ENCODE results near the gene FUOM.
"Not testable (repeated sequence)": the region's sequence is repeated elsewhere in the genome, so short reads cannot be mapped to it uniquely, and the experiment has no call there.

The FUOM gene

GRCh38 chr10:133328358-133329343 lies 29.2 kb downstream of the FUOM start:
- DNase-seq (ENCODE audit: low read depth): no peak

DNA sequence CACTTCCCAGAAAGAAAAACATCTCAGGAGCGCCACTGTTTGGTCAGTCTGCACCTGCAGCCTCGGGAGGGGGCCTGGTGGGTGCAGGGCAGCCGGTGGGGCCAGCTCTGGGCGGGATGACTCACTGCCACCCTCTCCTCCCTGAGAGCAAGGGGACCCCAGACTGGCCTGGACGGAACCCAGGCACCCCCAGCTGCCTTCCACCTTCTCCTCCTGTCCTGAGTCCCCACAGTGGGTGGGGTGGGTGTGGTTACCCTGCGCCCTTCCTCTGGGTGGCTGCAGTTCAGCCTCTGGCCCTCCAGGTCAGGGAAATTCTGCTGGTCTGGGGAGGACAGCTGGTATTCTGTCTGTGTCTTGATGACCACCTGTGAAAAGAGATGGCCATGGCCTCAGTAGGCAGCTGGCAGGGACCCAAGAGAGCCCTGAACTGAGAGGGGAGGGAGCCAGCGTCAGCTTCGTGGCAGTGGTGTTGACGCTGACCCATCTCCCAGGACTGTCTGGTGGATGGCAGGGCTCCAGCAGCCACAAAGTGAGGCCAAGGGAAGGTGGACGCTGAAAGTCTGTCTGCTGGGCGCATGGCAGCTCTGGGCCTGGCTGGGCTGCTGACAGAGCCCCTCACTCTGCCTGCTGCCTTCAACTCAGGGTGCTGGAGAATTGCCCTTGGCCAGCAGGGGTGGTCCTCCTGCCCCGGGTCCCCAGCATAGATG lies 30.0 kb downstream of the FUOM start:
- DNase-seq (ENCODE audit: low read depth): no peak

DNA sequence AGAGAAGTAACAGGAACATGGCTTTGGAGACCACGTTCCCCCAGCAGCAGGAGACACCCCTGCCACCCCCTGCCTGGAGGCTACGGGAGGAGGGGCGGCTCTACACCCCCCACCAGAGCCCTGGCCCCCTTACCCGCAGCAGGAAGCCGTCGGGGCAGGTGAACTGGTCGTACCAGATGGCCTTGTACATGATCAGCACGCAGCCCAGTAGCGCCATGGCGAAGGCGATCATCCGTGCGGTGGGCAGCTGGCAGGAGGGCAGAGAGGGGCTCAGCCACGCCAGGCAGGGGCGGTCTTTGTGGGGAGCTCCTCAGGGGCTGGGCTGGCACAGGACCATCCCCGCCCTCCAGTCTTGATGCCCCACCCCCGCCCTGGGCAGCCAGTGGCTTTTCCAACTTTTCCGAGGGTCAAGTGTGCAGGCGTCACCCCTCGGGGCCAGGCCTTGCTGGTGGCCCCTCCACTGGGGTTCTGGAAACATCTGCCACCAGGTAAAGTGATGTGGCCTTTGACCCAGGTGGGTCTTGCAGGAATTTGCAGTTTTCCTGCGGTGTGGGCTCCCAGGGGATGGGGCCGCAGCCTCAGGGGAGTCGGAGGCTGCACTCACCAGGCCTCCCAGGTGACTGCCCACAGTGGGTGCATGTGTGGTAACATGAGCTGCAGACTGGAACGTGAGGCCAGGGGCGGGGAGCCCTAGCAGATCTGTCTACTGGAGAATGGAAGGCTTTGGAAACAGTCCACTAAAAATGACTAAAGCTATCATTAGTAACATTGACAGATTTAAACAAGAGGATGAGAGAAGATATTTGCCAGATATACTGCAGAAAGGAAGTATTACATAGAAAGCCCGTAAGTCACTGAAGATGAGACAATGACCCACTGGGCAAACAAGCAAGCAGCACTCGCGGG lies 30.8 kb downstream of the FUOM start:
- no peak for DNase-seq (ENCODE audit: low read depth)

- DNase-seq (ENCODE audit: low read depth): no peak
Measured at GRCh38 chr10:133326223-133326551, 31.6 kb downstream of the FUOM start.

DNA sequence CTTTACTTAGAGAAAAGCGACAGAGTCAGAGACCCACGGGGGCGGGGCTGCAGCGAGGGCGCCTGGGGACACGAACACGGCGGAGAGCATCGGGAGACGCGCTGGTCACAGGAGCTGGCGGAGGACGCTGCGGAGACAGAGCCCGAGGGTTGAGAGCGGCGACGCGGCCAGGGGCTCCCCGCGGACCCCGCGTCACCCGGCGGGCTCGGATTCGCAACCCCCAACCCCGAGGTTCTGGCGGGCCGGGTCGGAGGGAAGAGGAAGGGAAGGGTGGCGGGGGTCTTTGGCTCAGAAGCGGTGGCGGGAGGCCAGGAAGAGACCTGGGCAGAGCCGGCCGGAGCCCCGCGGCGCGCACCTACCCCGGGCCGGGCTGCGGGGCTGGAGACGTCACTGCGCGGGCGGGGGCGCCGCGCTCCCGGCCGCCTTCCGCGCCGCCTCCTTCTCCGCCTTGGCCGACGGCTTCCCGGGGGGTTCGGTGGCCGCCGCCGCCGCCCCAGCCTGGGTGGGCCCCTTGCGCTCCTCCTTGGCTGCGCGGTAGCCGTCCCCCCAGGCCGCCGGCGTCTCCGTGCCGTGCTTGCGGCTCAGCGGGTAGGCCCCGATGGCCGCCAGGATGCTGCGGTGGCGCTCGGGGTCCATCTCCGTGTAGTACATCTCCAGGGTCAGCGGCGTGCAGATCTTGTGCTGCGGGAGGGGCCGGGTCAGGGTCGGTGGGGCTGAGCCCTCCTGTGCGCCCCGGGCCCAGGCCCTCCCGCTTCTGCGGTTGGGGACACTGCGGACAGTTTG lies 32.2 kb downstream of the FUOM start:
- no peak for DNase-seq (ENCODE audit: low read depth)

GRCh38 chr10:133324857-133325260 lies 33.0 kb downstream of the FUOM start:
- no peak for DNase-seq (ENCODE audit: low read depth)

DNA sequence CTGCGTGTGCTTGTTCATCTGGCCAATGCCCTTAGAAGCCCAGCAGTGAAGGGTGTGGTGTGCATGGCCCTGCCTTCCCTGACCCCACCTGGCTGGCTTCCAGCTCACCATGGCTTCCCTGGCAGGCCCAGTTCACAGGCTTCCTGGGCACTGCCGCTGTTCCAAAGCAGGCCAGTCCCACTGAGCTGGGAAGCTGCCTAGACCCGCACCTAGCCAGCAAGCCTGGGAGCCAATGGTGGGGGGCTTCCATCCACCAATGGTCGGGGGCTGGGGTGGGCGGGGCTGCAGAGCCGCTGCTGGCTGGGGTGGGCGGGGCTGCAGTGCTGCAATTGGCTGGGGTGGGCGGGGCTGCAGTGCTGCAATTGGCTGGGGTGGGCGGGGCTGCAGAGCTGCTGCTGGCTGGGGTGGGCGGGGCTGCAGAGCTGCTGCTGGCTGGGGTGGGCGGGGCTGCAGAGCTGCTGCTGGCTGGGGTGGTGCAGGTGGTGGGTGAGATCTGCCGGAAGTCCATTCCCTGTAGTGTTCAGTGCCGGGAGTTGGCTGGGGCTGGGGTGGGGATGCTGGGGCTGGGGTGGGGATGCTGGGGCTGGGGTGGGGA lies 33.5 kb downstream of the FUOM start:
- DNase-seq (ENCODE audit: low read depth): peak; percentile 22

GRCh38 chr10:133322064-133322709 lies 35.6 kb downstream of the FUOM start:
- not testable (repeated sequence) for DNase-seq (ENCODE audit: low read depth)

DNA sequence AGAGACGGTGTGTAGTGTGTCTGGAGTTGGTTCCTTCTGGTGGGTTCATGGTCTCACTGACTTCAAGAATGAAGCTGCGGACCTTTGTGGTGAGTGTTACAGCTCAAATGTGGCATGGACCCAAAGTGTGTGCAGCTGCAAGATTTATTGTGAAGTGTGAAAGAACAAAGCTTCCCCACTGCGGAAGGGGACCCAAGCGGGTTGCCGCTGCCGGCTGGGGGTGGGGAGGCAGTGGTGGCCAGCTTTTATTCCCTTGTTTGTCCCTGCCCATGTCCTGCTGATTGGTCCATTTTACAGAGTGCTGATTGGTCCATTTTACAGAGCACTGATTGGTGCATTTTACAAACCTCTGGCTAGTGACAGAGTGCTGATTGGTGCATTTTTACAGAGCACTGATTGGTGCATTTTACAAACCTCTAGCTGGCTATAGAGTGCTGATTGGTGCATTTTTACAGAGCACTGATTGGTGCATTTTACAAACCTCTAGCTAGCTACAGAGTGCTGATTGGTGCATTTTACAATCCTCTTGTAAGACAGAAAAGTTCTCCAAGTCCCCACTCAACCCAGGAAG lies 36.9 kb downstream of the FUOM start:
- not testable (repeated sequence) for DNase-seq (ENCODE audit: low read depth)

GRCh38 chr10:133318494-133319127 lies 39.2 kb downstream of the FUOM start:
- DNase-seq (ENCODE audit: low read depth): peak; percentile 44

- DNase-seq (ENCODE audit: low read depth): no peak
Measured at GRCh38 chr10:133316732-133317131, 41.1 kb downstream of the FUOM start.

DNA sequence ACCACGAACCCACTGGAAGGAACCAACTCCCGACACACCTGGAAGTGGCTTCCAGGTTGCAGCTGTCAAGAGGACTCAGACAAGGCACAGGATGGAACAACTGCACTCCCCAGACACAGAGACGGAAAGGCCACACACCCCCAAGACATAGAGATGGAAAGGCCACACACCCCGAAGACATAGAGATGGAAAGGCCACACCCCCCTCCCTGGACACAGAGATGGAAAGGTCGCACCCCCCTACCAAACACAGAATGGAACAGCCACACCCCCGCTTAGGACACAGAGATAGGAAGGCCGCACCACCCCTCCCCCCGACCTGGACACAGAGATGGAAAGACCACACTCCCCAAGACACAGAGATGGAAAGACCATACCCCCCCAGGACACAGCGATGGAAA lies 41.6 kb downstream of the FUOM start:
- DNase-seq (ENCODE audit: low read depth): no peak

DNA sequence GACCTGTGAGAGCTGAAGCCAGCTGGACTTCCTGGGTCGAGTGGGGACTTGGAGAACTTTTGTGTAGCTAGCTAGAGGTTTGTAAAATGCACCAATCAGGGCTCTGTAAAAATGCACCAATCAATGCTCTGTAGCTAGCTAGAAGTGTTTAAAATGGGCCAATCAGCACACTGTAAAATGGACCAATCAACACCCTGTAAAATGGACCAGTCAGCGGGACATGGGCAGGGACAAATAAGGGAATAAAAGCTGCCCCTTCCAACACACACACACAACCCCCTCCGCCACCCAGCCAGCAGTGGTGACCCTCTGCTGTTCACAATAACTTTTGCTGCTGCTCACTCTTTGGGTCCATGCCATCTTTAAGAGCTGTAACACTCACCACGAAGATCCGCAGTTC lies 42.0 kb downstream of the FUOM start:
- no peak for DNase-seq (ENCODE audit: low read depth)

- DNase-seq (ENCODE audit: low read depth): no peak
Measured at GRCh38 chr10:133314911-133315310, 42.9 kb downstream of the FUOM start.

DNA sequence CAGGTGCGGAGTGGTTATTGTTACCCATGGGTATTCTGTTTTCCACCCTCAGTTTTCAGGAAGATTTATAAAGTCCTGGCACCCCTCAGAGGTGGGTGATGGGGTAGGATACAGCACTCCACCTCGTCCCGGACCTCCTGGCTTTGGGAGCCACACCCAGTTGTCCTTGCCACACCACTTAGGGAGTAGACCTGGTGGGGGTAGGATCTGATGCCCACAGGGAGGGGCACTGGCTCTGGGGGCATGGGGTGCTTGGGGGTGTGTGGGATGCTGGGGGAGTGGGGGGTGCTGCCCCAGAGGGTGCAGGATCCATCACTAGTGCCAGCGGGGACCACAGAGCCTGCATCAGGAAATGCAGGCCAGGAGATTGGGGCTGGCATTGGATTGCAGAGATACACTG lies 44.6 kb downstream of the FUOM start:
- no peak for DNase-seq (ENCODE audit: low read depth)

- DNase-seq (ENCODE audit: low read depth): no peak
Measured at GRCh38 chr10:133312769-133313145, 45.1 kb downstream of the FUOM start.

DNA sequence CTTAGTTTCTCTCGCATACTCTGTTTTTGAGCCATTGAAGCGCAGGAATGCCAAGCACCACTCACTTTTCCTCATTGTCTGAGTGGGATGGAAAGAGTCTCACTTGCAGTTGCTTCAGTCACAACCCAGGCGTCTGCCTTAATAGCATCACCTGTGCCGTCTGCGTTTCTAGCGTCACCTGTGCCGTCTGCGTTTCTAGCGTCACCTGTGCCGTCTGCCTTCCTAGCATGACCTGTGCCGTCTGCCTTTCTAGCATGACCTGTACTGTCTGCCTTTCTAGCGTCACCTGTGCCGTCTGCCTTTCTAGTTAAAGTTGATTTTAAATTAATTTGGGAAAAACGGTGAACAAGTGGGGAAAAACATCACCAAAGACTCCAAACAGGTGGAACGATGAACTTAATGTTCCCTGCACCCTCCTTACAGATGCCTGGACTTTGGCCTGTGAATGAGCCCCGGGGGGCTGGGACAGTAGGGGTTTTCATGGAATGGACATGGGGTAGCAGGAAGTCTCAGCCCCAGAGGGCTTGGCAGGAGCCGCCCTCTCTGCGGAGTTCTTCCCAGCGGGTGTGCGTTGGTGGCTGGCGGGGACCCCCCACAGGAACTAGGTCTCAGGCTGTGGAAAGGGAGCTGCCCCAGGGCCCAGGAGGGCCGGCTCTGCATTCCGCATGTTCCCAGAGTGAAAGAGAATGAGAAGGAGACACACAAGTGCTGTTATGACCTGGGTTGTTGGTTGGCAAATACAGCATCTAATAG lies 45.6 kb downstream of the FUOM start:
- no peak for DNase-seq (ENCODE audit: low read depth)

GRCh38 chr10:133311570-133311969 lies 46.2 kb downstream of the FUOM start:
- DNase-seq (ENCODE audit: low read depth): no peak

GRCh38 chr10:133310789-133311188 lies 47.0 kb downstream of the FUOM start:
- DNase-seq (ENCODE audit: low read depth): no peak

All from stimulated activated CD8-positive, alpha-beta memory T cell treated with anti-CD3 and anti-CD28 coated beads, Interleukin-15, amount 100 ng/mL, for 1 hour (primary cell).